Esophagus squamous epithelium (tissue), 4 donors: ENCODE results near the gene NUP188.

Experiments
- POLR2A ChIP-seq, 4 donors: fragments of 450-650 bp; IDR thresholded peaks; one replicate each; pipeline ENCODE4 v1.6.1; 2017; ENCODE audit warnings: antibody characterized with exemption in 4 of 4, mild to moderate bottlenecking in 4 of 4, moderate library complexity in 3 of 4
- TF ChIP-seq, protein P1 (sequence below), 6 experiments: fragments of 450-650 bp in 4 of 6; fragments of 200-600 bp in 2 of 6; sonication (generic) in 2 of 6; IDR thresholded peaks; one replicate each; pipeline ENCODE4 v1.5.1; 2016 to 2019; ENCODE audit warnings: antibody characterized with exemption in 6 of 6, mild to moderate bottlenecking in 4 of 6, moderate library complexity in 4 of 6

DNA sequence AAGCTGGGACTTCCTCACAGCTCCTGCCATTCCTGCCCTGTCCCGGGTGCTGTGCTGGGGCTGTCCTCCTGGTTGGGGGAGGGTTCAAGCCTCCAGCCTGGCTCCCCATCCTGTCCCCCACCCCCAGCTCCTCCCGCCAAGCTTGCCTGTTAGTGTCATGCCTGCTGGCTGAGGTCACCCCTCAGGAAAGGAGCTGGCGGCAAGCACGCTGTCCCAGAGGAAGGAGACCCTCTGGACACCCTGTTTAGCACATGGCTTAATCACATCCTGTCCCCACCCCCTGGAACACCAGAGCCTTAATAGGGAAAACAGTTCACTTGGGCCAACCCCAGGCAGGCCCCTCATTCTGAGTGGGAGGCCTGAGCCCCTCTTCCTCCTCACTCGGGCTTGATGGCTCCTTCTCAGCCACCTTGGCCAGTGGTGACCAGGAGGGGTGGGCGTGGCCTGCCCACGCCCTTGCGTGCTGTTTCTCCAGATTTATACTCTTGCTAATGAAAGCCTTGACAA lies 35.9 kb upstream of the NUP188 start:
- TF ChIP-seq, protein P1, sequence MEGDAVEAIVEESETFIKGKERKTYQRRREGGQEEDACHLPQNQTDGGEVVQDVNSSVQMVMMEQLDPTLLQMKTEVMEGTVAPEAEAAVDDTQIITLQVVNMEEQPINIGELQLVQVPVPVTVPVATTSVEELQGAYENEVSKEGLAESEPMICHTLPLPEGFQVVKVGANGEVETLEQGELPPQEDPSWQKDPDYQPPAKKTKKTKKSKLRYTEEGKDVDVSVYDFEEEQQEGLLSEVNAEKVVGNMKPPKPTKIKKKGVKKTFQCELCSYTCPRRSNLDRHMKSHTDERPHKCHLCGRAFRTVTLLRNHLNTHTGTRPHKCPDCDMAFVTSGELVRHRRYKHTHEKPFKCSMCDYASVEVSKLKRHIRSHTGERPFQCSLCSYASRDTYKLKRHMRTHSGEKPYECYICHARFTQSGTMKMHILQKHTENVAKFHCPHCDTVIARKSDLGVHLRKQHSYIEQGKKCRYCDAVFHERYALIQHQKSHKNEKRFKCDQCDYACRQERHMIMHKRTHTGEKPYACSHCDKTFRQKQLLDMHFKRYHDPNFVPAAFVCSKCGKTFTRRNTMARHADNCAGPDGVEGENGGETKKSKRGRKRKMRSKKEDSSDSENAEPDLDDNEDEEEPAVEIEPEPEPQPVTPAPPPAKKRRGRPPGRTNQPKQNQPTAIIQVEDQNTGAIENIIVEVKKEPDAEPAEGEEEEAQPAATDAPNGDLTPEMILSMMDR (IDR thresholded peaks at IDR 0.05): no peak
- TF ChIP-seq POLR2A (IDR thresholded peaks at IDR 0.05): no peak
